Skeletal muscle satellite cell (primary cell): ENCODE data around the gene CBLL1.

Experiments used
- H3K27me3 ChIP-seq: 2 replicates; pipeline ENCODE4 v1.7.0; 2013; ENCODE audit warnings: low read length; ENCODE audit not compliant: control insufficient read depth, insufficient read depth
- H3K36me3 ChIP-seq: 2 replicates; pipeline ENCODE4 v1.7.0; 2013; ENCODE audit warnings: mild to moderate bottlenecking, control low read depth, low read length; ENCODE audit not compliant: insufficient read depth
- H3K4me1 ChIP-seq: 2 replicates; pipeline ENCODE4 v1.7.0; 2013; ENCODE audit warnings: low read length; ENCODE audit not compliant: control insufficient read depth, insufficient read depth
- H3K4me2 ChIP-seq: 2 replicates; pipeline ENCODE4 v1.7.0; 2013; ENCODE audit warnings: mild to moderate bottlenecking, low read length
- H3K4me3 ChIP-seq: 2 replicates; pipeline ENCODE4 v1.7.0; 2013; ENCODE audit warnings: low read length
- H3K9ac ChIP-seq: 2 replicates; pipeline ENCODE4 v1.7.0; 2013; ENCODE audit warnings: mild to moderate bottlenecking, low read depth, low read length, moderate library complexity
- H3K9me3 ChIP-seq: replicated peaks from 2 replicates; pipeline ENCODE4 v1.7.0; 2013; ENCODE audit warnings: mild to moderate bottlenecking, control low read depth, low read length

Gene CBLL1

GRCh38 chr7:107751113-107751512 is 7.2 kb downstream of the CBLL1 start:
- Histone ChIP-seq H3K4me3 (no peak overlapping the region), H3K4me1 (peaks cover 4% of the 10 kb centered on the region), H3K27me3 (no peaks in the 10 kb centered on the region), H3K9me3 (no peaks in the 10 kb centered on the region), H3K9ac (no peak overlapping the region), H3K36me3 (peaks cover 59% of the 10 kb centered on the region), H3K4me2 (no peak overlapping the region)

GRCh38 chr7:107754642-107755041 is 10.7 kb downstream of the CBLL1 start:
- Histone ChIP-seq H3K4me1 (no peaks in the 10 kb centered on the region), H3K27me3 (no peaks in the 10 kb centered on the region), H3K9me3 (no peaks in the 10 kb centered on the region), H3K9ac (no peak overlapping the region), H3K4me3 (no peak overlapping the region), H3K36me3 (peaks cover 83% of the 10 kb centered on the region), H3K4me2 (no peak overlapping the region)

- Histone ChIP-seq H3K9me3 (no peaks in the 10 kb centered on the region), H3K4me3 (no peak overlapping the region), H3K36me3 (peaks cover 64% of the 10 kb centered on the region), H3K4me1 (no peaks in the 10 kb centered on the region), H3K27me3 (no peaks in the 10 kb centered on the region), H3K4me2 (no peak overlapping the region), H3K9ac (no peak overlapping the region)
Measured at GRCh38 chr7:107758667-107759066, 14.7 kb downstream of the CBLL1 start.

DNA sequence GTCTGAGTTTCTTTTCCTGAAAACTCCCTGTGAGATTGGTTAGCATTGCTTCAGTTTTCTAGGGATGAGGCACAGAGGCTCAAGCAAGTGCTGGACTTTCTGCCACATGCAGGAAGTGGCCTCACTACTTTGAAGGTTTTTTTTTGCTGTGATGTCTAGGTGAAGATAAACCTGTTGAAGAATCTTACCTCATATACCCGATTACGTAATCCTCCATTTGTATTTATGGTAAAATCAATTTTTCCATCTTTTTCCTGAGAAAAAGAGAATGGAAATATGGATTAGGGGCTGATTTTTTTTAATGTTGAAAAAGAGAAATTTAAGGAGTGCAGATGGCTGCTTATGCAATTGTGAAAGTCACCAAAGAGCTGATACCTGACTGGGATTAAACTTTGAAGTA is 23.4 kb downstream of the CBLL1 start:
- Histone ChIP-seq H3K27me3 (peaks cover 8% of the 10 kb centered on the region), H3K4me3 (no peak overlapping the region), H3K9me3 (no peaks in the 10 kb centered on the region)

GRCh38 chr7:107768263-107768662 is 24.3 kb downstream of the CBLL1 start:
- H3K4me1 ChIP-seq = no peaks in the 10 kb centered on the region
- peaks cover 10% of the 10 kb centered on the region for H3K27me3 ChIP-seq
- no peak overlapping the region for H3K4me2 ChIP-seq
- H3K36me3 ChIP-seq = no peaks in the 10 kb centered on the region
- H3K9me3 ChIP-seq = no peaks in the 10 kb centered on the region
- no peak overlapping the region for H3K4me3 ChIP-seq
- no peak overlapping the region for H3K9ac ChIP-seq

More for the DNA sequence above, 23.4 kb downstream of the CBLL1 start:
- no peak overlapping the region for H3K4me2 ChIP-seq
- H3K4me1 ChIP-seq = no peaks in the 10 kb centered on the region
- H3K9ac ChIP-seq = no peak overlapping the region
- no peaks in the 10 kb centered on the region for H3K36me3 ChIP-seq

DNA sequence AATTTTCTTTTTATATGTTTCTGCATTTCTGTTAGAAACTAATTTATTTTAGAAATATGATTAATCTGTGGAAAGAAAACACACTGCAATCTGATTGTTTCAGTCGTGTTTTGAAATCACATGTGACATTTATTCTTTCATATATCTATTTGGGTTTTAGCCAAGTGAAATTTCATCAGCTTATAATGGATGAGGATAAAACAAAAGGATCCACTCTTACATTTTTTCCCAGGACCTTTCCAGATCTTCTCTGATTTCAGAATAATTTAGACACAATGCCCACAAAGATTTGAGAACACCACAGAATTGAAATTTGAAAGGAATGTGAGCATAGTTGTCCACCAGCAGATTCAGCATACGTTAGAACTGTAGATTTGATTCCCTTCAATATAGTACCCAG is 29.1 kb downstream of the CBLL1 start:
- H3K4me1 ChIP-seq = no peaks in the 10 kb centered on the region
- no peak overlapping the region for H3K4me2 ChIP-seq
- no peak overlapping the region for H3K9ac ChIP-seq
- H3K27me3 ChIP-seq = peaks cover 15% of the 10 kb centered on the region
- no peaks in the 10 kb centered on the region for H3K9me3 ChIP-seq
- no peaks in the 10 kb centered on the region for H3K36me3 ChIP-seq
- H3K4me3 ChIP-seq = no peak overlapping the region

GRCh38 chr7:107777702-107778101 is 33.8 kb downstream of the CBLL1 start:
- Histone ChIP-seq H3K4me2 (no peak overlapping the region), H3K36me3 (no peaks in the 10 kb centered on the region), H3K27me3 (peaks cover 6% of the 10 kb centered on the region), H3K4me1 (no peaks in the 10 kb centered on the region), H3K9ac (no peak overlapping the region), H3K4me3 (no peak overlapping the region), H3K9me3 (no peaks in the 10 kb centered on the region)

- Histone ChIP-seq H3K36me3 (no peaks in the 10 kb centered on the region), H3K4me3 (no peak overlapping the region), H3K27me3 (peaks cover 9% of the 10 kb centered on the region), H3K4me1 (no peaks in the 10 kb centered on the region), H3K9ac (no peak overlapping the region), H3K4me2 (no peak overlapping the region), H3K9me3 (no peaks in the 10 kb centered on the region)
Measured at GRCh38 chr7:107778283-107778682, 34.3 kb downstream of the CBLL1 start.

- H3K4me3 ChIP-seq = no peak overlapping the region
- H3K9ac ChIP-seq = no peak overlapping the region
Measured at GRCh38 chr7:107779647-107780099, 35.7 kb downstream of the CBLL1 start.

GRCh38 chr7:107782374-107782773 is 38.4 kb downstream of the CBLL1 start:
- no peaks in the 10 kb centered on the region for H3K36me3 ChIP-seq
- no peaks in the 10 kb centered on the region for H3K4me1 ChIP-seq
- peaks cover 26% of the 10 kb centered on the region for H3K27me3 ChIP-seq
- no peak overlapping the region for H3K4me2 ChIP-seq
- no peak overlapping the region for H3K4me3 ChIP-seq
- H3K9ac ChIP-seq = no peak overlapping the region
- H3K9me3 ChIP-seq = no peaks in the 10 kb centered on the region

More at GRCh38 chr7:107779647-107780099, 35.7 kb downstream of the CBLL1 start:
- no peaks in the 10 kb centered on the region for H3K4me1 ChIP-seq
- H3K9me3 ChIP-seq = no peaks in the 10 kb centered on the region
- H3K4me2 ChIP-seq = no peak overlapping the region
- no peaks in the 10 kb centered on the region for H3K36me3 ChIP-seq
- peaks cover 14% of the 10 kb centered on the region for H3K27me3 ChIP-seq

DNA sequence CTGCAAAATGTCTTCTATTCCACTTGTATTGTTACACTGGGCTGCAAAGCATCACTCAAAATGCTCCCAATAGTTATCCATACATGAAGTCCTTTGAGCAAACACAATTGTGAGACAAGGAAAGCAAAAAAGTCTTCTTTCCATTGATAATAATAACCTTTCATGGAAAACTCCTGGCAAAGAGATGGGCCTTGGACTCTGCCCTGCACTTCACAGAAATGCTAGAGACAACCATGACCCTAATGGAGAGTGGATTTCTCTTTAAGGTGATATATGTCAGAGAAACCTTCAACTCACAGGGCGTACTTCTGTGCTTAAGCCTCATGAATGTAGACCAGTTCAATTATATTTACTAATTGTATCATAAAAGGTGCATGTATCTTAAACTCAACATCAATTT is 39.7 kb downstream of the CBLL1 start:
- Histone ChIP-seq H3K4me1 (no peaks in the 10 kb centered on the region), H3K4me2 (no peak overlapping the region), H3K4me3 (no peak overlapping the region), H3K27me3 (peaks cover 35% of the 10 kb centered on the region), H3K9me3 (no peaks in the 10 kb centered on the region), H3K9ac (no peak overlapping the region), H3K36me3 (no peaks in the 10 kb centered on the region)

DNA sequence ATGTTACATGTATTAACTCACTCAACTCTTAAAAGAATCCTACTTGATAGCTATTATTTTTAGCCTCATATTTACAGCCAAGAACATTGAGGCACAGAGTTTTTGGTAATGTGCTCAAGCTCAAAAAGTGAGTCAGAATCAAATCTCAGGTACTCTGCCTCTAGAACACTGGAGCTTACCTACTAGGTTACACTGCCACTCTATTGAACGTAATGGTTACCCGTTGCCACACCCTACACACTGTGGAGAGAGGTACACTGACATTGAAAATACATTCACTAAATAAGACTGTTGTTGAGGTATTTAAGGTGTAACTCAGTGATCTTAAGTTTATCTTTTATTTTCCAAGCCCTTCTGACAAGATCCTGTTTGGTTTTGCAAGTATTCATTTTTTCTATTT is 41.2 kb downstream of the CBLL1 start:
- Histone ChIP-seq H3K4me2 (no peak overlapping the region), H3K36me3 (no peaks in the 10 kb centered on the region), H3K4me1 (no peaks in the 10 kb centered on the region), H3K9me3 (no peaks in the 10 kb centered on the region), H3K27me3 (peaks cover 44% of the 10 kb centered on the region), H3K4me3 (no peak overlapping the region), H3K9ac (no peak overlapping the region)
